ENCODE data around the gene PDE6B.
"Not testable (repeated sequence)": the region's sequence is repeated elsewhere in the genome, so short reads cannot be mapped to it uniquely, and the experiment has no call there.

The PDE6B gene

GRCh38 chr4:668219-668618 is 42.8 kb downstream of the PDE6B start:
- in situ Hi-C loops (cut with MboI; ENCODE audit: low sequenced_read_pairs), result not testable (repeated sequence)

- in situ Hi-C loops (cut with MboI; ENCODE audit: low sequenced_read_pairs), result not testable (repeated sequence)
These were observed 44.6 kb downstream of the PDE6B start for GRCh38 chr4:669806-670559.

- in situ Hi-C loops (cut with MboI; ENCODE audit: low sequenced_read_pairs), result no loop called here
These were observed 46.4 kb downstream of the PDE6B start for GRCh38 chr4:671769-672168.

DNA sequence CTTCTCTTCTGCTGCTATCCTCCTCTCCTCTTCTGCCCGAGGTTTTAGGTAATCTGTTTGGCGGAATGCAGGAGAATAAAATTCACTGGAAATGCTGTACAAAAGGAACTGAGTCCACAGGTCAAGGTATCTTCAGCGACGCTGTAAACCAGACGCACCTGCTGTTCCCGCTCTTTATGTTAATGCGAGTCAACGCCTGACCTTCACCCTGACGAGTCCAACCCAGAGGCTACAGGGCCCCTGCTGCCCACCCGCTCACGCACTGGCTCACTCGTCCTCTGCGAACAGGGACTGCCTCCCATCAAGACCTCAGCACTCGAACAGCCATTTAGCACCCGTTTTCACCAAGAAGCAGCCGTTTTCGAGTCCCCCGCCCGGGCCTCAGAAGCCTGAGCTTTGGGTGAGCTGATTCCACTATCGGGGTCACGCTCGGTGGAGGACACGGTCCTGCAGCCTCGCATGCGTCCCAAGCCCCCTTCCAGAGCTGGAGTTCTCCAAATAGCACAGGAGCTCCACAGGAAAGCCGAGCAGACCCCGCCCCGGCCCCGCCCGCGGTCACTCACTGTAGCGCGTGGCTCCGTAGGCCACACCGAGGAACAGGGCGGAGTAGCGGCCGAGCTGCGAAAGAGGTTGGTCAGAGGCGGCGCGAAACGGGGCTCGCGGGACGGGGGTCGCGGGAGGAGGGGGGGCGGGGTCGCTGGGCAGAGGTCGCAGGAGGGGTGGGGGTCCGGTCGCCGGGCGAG is 48.1 kb downstream of the PDE6B start:
- in situ Hi-C loops (cut with MboI; ENCODE audit: low sequenced_read_pairs), result no loop called here

DNA sequence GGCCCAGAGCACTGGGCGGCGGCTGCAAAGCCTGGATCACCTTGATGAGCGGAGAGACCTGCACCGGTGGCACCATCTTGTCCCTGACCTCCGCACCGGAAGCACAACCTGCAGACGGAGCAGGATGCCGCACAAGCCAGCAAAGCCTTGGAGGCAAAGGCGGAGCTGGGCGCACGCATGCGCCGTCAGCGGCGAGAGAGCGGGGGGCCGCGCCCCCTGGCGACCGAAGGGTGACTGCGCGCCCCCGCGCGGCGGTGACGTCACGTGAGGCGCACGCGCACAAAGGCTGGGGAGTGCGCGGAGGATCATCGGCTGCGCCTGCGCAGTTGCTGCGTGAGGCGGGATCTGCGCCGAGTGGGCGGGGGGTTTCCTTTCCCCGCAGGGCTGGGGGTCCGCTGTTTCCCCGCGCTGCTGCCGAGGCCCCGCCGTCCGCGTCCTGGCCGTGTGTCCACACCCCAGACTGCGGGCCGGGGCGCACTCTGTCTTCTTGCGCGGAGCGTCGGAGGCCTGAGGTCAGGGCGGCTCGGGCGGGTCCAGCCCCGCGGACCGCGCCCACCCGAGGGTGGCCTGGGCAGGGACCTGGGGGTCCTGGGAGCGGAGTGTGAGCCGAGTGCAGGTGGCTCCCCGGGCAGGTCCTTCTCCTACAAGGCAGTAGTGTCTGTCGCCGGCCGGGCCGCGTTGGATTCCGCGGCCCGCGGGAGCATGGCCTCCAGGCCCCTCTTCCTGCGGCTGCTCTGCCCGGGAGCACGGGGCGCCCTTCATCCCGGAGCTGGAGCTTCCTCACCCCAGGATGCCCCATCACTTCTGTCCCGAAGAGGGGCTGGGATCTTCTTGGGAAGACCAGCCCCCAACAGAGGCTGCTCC is 49.0 kb downstream of the PDE6B start, which contains the start of the genes ATP5ME and MYL5:
Gene ATP5ME (minus strand): TSS at position 105 of the 864 bp plus-strand sequence. CDS start 29 bp downstream, at position 76.
Gene MYL5 (plus strand): TSS at position 371 of the 864 bp plus-strand sequence. CDS start 3,485 bp downstream, outside the sequence.
- in situ Hi-C loops (cut with MboI; ENCODE audit: low sequenced_read_pairs), result no loop called here

GRCh38 chr4:675036-675882 is 49.9 kb downstream of the PDE6B start:
- in situ Hi-C loops (cut with MboI; ENCODE audit: low sequenced_read_pairs), result no loop called here

DNA sequence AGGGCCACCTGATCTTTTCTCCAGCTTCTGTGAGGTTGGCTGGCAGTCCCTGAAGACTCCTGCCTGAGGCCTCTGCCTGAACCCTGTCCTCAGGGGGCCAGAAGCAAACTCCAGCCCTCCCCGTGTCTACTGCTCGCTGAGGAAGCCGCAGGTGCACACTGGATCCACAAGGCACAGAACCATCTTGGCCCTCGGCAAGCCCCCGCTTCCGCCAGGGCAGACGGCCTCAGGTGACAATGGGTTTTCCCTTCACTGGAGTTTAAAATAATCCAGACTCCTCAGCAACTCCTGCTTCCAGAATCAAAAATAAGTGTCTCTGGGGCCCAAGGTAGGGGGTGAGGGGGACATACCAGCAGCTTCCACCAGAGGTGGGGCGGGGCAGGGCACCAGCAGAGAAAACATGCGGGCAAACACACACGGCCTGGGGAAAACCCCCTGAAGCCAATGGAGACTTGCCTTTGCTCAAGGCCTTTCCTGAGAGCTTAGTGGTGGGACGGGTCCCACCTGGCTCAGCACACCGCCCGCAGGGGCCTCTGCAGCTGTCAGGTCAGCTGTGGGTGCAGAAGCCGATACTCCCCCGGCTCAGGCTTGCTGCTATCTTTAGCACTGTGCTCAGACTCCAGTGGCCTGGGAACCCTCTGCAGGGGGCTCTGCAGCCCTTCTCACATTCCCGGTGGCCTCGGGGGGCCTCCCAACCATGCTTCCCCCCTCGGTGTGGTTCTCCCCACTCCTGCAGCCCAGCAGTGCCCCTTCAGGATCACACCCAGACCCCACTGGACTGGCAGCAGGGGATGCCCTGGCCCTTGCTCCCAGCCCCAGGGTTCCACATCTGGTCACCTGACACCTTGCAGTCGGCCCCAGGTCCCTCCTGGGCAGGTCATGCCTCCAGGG is 50.9 kb downstream of the PDE6B start:
- in situ Hi-C loops (cut with MboI; ENCODE audit: low sequenced_read_pairs), result no loop called here

DNA sequence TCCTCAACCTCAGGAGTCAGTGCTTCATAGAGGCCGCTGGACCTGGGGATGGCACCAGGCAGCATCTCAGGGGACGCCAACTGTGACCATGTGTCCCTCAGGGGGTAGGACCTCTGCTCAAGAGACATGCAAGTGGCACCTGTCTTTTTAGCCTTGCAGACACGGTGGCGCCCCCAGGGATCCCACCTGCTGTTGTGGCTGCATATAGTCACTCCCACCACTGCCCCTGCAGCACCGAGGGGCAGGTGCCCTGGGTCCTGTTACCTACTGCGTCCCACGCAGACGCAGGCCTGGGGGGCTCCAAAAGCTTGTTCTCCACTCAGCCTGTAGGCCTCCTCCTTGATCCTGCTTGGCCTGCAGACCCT is 51.5 kb downstream of the PDE6B start:
- in situ Hi-C loops (cut with MboI; ENCODE audit: low sequenced_read_pairs), result no loop called here

GRCh38 chr4:677431-678293 is 52.3 kb downstream of the PDE6B start:
- in situ Hi-C loops (cut with MboI; ENCODE audit: low sequenced_read_pairs), result no loop called here

- in situ Hi-C loops (cut with MboI; ENCODE audit: low sequenced_read_pairs), result no loop called here
These were observed 53.1 kb downstream of the PDE6B start for GRCh38 chr4:678331-679103.

DNA sequence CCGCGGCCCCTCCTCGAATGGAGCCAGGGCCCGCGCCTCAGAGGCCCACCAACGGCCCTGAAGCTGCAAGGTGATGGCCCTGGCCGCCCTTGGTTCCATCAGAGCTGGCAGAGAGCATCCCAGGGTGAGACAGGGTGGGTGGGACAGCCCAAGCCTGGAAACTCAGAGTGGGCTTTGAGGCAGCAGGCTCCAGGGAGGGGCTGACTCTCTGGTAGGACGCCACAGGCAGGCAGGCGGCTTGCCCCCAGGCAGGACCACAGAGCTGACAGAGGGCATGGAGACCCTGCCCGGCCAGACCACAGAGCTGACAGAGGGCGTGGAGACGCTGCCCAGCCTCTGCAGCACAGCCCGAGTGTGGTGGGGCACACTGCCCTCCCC is 53.7 kb downstream of the PDE6B start:
- in situ Hi-C loops (cut with MboI; ENCODE audit: low sequenced_read_pairs), result no loop called here

- in situ Hi-C loops (cut with MboI; ENCODE audit: low sequenced_read_pairs), result no loop called here
These were observed 54.3 kb downstream of the PDE6B start for GRCh38 chr4:679629-680028.

- in situ Hi-C loops (cut with MboI; ENCODE audit: low sequenced_read_pairs), result no loop called here
These were observed 54.7 kb downstream of the PDE6B start for GRCh38 chr4:680091-680490.

GRCh38 chr4:680551-680927 is 55.2 kb downstream of the PDE6B start:
- in situ Hi-C loops (cut with MboI; ENCODE audit: low sequenced_read_pairs), result no loop called here

DNA sequence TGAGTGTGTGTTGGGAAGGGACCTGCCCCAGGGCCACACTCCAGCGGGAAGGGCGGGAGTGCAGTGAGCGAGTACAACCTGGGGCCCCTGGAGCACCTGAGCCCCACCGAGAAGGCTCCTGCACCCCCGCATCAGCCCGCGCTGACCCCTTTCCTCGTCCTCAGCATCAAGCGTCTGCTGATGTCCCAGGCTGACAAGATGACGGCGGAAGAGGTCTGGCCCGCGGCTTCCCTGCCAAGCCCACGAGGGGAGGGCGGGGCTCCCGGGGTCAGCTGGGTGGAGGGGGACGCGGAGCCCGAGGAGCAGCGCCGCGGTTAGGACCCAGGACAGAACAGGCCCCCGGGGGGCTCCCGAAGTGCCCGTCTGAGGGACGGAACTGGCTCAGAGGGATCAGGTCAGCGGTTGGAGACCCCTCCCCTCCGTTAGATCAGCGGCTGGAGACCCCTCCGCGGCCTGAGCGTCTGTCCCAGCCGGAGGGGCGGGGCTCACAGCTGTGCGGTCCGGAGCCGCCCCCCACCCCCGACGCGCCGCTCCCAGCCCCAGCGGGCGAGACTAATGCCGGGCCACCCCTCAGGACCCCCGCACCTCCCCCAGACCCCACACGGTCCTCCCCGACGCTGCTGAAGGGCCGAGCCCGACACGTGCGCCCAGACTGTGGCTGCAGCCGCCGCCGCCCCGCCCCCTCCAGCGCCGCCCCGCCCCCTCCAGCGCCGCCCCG is 55.7 kb downstream of the PDE6B start:
- in situ Hi-C loops (cut with MboI; ENCODE audit: low sequenced_read_pairs), result no loop called here

- in situ Hi-C loops (cut with MboI; ENCODE audit: low sequenced_read_pairs), result no loop called here
These were observed 56.5 kb downstream of the PDE6B start for GRCh38 chr4:681736-682451.

All from HL-60/S4 (cell line).